Neural cell (in vitro differentiated cells): ENCODE measurements around the gene KHDC3L.

Experiments
- CTCF ChIP-seq: fragments of 450-650 bp; IDR thresholded peaks from 2 replicates; pipeline ENCODE4 v1.5.1; 2014; ENCODE audit warnings: antibody characterized with exemption, mild to moderate bottlenecking, moderate library complexity; ENCODE audit not compliant: poor library complexity, severe bottlenecking
- POLR2AphosphoS5 ChIP-seq: IDR thresholded peaks from 2 replicates; pipeline ENCODE4 v1.6.1; 2012

DNA sequence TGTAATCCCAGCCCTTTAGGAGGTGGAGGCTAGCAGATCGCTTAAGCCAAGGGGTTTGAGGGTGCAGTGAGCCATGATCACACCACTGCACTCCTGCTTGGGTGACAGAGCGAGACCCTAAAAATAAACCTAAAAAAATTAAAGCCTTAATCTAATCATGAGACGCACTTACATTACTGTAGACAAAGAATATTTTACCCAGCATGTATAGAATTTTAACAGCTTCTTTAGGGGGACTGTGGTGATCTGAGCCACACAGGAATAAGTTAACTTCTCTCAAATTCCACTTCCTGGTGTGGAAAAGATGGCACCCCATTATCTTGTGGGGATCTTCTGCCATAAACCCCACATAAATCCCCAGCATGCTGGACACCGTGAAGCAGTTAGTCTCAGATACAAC, 9.5 kb downstream of the KHDC3L start:
- no peak for TF ChIP-seq POLR2AphosphoS5
- TF ChIP-seq CTCF = no peak
